Measurements from ENCODE around the gene STARD4.

The STARD4 gene, protein sequence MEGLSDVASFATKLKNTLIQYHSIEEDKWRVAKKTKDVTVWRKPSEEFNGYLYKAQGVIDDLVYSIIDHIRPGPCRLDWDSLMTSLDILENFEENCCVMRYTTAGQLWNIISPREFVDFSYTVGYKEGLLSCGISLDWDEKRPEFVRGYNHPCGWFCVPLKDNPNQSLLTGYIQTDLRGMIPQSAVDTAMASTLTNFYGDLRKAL

DNA sequence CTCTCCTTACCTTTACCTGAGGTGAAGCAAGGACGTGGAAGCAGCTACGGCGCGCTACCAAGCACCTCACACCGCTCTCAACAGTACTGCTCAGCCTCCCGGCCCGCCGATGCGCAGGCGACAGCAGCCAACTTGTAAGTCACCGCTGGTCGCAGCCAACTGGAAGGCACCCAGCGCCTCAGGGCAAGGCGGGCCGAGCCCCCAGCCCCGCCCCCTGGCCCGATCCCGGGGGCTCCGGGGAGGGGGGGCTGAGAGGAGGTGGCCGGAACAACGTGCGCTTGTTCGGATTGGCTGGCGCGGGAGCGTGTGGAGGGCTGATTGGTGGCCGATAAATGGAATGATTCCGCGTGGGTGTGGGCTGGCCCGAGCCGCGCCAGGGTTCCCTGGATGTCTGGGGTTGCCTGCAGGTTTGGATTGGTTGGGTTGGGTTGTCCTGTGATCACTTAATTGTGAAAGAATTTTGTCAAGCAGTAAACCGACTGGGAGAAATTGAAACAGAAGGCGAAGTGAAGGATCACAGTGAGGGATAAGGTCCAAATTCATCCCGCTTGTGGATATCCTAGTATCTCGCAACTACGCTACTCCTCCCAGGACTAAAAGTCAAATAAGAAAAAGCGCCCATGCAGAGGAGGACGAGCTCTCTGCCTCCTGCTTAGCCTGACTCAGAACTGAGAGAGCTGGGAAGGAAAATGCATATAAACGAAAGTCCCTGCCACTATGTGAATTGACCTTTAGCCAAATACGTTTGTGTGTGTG is at the start of gene STARD4:
TSS of gene STARD4 (minus strand) at position 161 of the 756 bp plus-strand sequence. CDS start 5,102 bp downstream, outside the sequence.
- DNase-seq, result peak; percentile 96

DNA sequence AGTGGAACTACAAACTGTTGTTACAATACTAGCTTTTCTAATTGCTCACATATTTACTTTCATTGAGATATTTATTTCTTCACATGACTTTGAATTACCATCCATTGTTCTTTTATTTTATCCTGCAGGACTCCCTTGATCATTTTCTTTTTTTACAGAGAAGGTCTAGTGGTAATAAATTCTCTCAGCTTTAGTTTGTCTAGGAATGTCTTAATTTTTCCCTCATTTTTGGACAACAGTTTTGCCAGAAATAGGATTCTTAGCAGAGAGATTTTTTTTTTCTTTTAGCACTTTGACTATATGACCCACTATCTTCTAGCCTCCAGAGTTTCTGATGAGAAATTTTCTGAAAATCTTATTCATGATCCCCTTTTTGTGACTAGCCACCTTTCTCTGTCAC is 47.3 kb upstream of the STARD4 start:
- no peak for DNase-seq

DNA sequence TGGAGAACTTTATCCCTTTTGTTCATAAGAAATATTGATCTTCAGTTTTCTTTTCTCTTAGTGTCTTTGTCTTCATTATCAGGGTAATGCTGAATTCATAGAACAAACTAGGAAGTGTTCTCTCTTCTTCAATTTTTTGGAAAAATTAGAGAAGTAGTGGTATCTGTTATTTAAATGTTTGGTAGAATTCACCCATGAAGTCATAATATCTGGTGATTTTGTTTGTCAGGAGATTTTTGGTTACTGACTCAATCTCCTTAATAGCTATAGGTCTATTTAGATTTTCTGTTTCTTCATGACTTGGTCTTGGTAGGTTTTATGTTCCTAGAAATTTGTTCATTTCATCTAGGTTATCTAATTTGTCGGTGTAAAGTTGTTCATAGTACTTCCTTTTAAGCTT is 45.4 kb upstream of the STARD4 start:
- no peak for DNase-seq

DNA sequence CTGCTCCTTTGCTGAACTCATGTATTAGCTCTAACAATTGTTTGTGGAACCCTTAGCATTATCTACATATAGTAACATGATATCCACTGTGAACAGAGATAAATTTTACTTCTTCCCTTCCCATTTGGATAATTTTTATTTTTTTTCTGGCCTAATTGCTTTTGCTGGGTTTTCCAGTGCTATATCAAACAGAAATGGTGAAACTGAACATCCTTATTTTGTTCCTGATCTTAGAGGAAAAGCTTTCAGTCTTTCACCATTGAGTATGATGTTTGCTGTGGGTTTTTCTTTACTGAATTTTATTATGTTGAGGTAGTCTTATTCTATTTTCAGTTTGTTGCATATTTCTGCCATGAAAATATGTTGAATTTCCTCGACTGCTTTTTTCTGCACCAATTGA is 44.8 kb upstream of the STARD4 start:
- DNase-seq, result no peak

DNA sequence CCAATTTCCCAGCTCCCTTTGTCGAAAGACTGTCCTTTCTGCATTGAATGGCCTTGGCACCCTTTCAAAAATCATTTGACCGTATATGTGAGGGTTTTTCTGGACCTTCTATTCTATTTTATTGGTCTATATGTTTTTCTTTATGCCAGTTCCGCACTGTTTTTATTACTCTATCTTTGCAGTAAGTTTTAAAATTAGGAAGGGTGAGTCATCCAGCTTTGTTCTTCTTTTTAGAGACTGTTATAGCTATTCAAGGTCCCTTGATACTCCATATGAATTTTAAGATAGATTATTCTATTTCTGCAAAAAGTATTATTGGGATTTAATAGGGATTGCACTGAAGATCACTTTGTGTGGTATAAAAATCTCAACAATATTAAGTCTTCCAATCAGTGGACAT is 44.2 kb upstream of the STARD4 start:
- DNase-seq, result no peak

DNA sequence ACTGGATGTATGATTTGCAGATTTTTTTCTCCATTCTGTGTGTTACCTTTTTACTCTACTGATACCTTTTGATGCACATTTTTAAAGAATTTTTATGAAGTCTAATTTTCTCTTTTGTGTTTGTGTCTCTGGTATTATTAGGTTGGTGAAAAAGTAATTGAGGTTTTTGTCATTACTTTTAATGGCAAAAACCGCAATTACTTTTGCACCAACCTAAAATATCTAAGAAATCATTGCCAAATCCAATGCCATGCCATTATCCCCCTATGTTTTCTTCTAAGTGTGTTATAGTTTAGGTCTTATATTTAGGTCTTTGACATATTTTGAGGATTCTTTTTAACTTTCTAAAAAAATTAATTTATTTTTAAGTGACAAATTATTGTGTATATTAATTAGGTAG is 43.4 kb upstream of the STARD4 start:
- no peak for DNase-seq

DNA sequence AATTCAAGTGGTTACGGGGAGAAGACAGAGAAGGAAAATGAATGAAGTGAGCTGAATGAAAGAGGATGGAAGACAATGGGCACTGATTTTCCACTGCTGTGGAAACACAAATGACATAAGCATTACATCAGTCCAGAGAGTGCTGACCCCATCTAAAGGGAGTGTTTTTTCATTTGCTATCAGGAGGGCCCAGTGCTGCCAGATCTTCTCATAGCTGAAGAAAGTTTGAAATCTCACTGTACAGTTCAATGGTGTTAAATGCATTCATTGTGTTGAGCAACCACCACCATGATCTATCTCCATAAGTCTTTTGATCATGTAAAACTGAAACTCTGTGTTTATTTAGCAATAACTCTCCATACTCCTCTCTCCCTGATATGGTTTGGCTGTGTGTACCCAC is 41.5 kb upstream of the STARD4 start:
- DNase-seq, result no peak

DNA sequence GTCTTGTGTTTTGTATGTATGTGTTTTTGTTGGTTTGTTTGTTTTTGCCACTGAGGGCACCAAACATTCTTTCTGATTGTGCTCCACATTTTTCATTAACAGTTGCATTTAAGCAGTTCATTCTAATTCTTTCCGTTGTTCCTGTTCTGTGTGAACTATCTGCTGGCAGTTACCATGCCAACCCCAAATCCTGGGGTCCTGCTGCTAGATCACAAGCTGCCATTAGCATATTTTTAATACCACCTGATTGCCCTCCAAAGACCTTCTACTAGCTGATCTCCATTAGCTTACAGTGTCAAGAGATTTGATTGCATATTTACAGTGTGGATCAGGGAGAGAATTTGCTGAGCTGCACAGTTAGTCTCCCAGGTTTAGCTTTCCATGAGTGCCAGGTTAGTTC is 40.6 kb upstream of the STARD4 start:
- DNase-seq, result no peak

DNA sequence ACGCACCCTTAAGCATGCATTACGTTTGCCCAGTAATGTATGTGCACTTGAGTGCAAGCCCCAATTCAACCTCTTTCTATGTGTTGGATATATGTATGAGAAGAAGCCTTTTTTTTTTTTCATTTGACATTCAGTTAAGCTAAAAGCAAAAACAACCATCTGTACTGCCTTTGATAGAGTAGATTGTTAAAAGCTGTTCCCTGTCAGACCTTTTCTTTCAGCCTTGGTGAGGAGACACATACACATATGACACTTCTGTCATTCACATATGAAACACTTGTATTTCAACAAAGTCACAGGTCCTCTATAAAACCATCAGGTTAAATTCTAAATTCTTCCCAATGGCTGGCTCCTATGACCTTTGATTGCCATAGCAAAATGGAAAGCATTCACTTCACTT is 40.2 kb upstream of the STARD4 start:
- no peak for DNase-seq

DNA sequence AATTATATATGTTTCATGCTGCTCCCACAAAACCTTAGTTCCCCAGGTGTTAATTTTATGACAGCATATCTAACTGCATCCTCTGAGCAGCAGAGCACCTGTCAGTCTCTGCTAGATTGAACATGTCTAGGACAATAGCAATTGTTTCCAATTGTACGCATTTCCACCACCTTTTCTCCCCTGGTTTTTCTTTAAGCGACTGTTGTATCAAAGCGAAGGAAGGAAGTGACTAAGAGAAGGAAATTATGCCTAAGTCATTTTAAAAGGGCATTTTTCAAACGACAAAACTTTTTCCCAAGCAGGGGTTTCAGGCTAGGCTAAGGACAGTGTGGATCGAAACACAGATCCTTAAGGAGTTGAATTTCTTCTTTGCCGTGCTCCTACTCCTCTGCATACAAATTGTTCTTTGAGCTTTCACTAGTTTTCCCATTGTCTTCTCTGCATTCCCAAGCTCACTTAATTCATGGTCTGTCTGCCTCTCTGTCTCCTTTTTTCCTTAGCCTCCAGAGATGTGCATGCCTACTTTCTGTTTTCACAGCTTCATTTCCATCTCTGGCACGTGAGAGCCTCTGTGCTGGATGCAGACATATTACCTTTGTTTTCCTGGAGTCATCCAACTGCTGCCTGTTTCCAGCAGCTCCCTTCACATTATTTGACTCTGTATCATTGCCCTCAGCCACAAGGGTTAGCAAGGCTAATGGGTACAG is 39.4 kb upstream of the STARD4 start:
- DNase-seq, result no peak

DNA sequence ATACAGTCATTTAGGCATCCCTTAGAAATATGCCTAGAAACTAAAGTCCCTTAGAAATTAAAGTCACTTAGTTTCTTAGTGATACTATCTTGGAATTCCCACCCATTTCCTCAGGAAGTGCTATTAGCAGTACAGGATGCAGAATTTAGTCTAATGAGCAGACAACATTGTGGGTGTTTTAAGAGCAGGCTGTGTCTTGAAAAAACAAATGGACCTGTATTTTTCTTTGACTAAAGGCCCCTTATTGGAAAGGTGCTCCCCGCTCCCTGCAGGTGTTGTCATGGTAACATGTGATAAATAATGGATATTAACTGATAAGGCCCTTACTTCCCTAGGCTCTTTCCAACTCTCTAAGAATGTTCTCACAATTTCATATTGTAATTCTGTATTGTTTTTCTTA is 38.8 kb upstream of the STARD4 start:
- DNase-seq, result no peak

DNA sequence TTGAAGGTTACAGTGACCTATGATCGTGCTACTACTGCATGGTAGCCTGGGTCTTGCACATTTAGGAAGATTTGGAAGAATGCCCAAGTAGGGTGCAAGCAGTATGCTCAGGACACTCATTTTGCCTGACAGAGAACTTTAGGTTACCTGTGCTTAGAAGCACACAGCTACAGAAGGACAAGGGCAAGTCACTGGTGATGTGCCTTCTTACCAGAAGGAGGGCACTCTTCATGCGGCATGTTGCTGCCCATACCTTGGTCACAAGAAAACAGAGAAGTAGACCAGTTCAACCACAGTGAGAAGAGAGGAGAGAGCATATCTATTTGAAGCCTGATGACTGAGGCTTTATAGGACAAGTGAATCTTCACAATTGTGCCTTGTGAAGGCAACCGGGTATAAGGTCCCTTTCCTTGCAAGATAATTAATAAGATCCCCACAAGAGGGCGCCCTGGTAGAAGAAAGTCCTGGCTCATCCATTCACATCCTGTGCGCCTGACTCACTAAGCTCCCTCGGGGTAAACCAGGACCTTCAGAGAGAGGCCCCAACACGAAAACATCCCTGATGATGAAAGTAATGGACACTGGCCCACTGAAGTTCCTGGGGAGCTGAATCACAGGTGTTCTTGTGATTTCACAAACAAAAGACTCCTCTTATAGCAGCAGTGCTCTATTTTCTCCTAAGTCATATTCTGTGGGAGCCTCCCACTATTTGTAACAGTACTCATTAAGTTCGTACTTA is 38.1 kb upstream of the STARD4 start:
- DNase-seq, result peak; percentile 77

DNA sequence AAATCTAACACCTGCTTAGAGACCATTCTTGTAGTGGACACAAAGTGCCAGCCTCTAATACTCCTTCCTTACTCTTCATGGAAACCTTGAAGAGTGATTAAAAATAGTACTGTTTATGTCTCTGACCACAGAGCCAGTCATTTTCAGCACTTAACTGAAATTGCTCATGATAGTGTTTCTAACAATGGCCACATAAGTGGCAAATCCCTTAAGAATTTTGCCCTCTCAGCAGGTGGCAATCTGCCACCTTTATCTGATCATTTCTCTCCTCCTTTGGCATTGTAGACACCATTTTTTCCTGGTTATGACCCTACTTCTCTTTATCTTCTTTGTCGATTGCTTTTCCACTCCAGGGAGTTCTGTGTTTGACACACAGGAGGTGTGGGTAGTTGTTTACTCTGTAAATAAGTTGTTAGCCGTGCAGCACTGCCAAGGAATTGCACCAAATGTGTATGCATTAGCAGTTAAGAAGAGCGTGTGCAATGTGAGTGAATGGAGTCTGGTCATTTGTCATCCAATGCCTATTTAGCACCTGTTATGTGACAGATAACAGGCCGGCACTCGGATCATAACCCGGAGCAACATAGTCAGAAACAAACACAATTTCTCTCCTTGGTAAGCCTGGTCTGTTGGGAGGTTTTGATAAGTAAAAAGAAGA is 36.8 kb upstream of the STARD4 start:
- no peak for DNase-seq

DNA sequence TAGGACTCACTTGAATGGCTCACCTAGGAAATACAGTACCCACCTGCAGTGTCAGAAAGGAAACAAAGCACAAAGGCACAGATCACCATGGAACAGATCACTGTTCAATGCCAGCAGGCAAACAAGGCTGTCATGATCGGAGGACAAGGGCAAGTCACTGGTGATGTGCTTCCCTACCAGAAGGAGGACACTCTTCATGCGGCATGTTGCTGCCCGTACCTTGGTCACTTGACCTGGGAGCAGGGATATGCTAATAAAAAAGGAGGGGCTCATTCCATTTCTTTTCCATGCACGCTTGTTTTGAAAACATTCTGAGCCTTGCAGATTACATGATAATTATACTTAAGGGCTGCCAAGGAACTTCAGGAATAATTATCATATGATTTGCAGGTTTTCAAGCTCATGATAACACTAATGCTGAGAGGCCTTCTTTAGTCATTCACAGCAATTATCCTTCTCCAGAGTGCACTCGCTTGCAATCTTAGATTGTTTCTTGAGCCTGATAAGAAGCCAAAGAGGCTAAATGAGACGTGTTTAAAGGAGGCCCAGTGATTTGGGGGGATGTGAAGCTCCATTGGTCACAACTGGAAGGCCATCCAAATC is 36.1 kb upstream of the STARD4 start:
- no peak for DNase-seq

DNA sequence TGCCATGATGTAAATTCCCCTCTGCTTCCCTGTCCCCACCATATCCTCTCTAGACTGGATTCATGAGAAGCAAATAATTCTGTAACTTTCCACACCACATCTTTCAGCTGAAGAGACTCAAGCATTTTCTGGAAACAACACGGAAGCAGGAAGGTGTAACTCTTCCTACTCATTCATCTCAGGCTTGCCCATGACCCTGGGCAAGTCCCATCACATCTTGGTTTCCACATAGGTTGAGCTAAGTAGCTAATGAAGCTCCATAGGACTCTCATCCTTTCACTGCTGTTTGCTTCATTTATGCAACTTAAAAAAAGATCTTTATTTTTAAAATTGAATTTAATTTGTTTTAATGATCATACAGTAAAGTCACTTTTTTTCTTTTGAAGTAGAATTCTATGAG is 32.7 kb upstream of the STARD4 start:
- DNase-seq, result no peak

DNA sequence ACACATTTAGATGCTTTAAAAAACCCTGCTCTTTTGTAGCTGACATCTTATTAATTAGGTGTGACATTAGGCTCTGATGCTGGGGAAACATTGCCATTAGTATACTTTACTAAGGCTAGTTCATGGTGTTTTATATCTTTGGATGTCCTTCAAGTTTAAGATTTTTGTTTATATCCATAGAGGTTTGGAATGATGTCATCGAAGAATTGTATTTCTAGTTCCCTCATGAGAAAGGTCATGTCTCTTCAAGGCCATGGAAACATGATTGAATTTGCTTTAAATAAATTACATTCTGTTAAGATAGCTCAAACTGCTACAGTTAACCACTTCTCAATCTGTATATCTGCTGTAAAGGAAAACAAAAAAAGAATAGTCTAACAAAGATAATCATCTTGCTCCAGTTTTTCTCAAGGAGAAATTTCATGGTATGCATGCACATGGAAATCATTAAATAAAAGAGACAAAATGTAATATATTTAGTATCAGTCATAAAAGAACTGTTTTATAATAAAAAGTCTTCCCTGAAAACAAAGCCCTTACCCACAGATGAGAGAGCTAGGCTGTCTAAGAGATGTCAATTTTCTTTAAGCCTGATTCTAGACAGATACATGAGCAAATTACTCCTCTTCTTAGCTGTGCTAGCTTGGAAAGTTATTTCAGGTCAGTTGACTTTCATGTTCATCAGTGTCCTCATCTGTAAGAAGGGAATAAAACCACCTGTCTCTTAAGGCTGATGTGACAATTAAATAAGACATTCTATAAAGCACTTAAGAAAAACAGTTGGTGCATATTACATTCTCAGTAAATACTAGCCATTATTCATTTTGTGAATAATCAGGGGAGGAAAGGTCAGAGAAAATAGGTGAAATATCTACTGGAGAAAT is 25.0 kb upstream of the STARD4 start:
- DNase-seq, result no peak

DNA sequence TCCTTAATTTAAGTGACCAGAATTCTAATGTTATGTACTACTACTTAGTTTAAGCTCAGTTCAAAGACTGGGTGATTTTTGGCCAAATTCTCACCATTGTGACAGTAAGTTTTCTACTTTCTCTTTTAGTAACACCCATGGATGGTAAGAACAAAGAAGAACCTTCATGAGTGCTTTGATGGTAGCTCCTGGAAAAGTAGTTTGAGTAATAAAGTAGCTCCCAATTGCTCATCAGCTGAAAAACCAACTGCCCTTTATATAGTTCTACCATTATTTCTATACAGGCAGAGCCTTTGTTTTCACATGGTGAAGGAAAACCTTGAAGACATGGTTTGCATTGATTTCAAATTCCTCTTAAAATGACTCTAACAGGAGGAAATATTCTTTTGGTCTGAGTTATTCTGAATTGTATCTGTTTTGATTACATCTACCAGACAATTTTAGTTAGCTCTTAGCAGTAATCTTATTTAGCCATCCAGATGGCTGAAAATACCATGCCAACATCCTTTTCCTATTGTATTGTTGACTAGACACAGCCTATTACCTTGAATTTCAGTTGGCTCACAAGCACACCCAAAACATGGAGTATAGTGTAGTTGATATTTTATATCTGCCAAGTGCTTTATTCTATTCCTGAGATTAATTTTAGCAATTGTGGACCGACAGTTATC is 23.7 kb upstream of the STARD4 start:
- no peak for DNase-seq

DNA sequence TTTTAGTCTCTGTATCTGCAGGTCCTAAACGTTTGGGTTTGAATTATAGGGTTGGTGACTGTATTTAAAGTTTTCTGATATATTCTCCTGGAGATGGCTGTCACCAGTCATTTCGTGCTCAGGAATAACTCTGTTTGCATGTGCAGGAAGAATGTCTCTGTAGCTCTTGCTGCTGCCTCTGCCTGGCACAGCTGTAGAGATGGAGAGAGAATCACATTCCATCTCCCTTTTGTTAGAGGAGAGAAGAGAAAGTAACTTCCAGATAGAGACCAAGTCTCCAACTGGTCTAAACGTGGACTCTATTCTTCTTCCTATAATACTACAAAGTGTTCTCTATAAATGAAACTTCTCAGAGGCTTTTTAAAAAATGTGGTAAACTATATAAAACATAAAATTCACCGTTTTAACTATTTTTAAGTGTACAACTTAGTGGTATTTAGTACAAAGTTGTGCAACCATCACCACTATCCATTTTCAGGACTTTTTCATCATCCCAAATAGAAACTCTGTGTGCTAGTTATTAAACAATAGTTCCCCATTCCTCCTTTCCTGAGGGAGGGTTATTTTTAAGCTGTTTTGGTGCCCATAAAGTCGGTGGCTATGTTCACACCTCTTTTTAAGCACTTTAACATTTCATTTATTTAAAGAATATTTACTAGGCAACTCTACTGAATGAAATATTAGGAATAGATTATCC is 20.7 kb upstream of the STARD4 start:
- no peak for DNase-seq

DNA sequence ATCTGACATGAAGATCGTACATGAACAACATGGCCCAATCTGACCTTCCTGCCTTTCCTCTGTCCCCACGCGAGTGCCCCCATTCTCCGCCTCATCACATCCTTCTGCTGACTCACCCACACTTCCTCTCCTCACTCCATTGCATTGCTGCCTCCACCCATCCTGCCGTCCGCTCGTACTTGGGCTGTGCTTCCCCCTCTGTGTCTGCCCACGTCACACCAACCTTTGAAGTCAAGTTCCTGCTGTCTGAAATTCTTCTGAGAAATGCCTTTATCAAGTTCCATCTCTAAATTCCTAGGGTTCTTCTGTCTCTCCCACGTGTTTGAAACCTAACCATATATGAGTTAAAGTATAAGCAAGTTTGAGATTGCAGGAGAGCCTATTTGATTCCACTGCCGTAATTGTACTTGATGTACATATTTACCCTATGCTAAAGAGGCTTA is 18.0 kb upstream of the STARD4 start:
- DNase-seq, result peak; percentile 90

DNA sequence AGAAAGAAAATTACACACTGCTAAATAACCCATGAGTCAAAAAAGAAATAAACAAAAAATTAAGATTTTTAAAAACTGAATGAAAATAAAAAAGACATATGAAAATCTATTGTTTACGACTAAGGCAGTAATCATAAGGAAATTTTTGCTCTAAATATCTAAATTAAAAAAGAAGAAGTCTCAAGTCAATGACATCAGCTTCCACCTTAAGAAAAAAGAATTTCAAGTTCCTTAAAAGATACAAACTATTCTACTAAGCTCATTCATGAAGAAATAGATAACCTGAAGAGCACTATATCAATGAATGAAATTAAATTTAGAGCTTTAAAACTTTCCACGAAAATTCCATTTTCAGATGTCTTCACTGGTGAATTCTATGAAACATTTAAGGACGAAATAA is 15.7 kb upstream of the STARD4 start:
- no peak for DNase-seq
